ENCODE measurements around the gene SLC3A2.
"Not testable (repeated sequence)": the region's sequence is repeated elsewhere in the genome, so short reads cannot be mapped to it uniquely, and the experiment has no call there.

Gene SLC3A2

GRCh38 chr11:62880803-62881578 lies at the start of gene SLC3A2:
SLC3A2 (plus strand) TSS chr11:62880896; CDS start chr11:62881024, 128 bp downstream.
- DNase-seq = peak; percentile 71 to 85

GRCh38 chr11:62830904-62831519 lies 49.7 kb upstream of the SLC3A2 start:
- peak in 1 of 2 experiments; percentile 48 for DNase-seq

DNA sequence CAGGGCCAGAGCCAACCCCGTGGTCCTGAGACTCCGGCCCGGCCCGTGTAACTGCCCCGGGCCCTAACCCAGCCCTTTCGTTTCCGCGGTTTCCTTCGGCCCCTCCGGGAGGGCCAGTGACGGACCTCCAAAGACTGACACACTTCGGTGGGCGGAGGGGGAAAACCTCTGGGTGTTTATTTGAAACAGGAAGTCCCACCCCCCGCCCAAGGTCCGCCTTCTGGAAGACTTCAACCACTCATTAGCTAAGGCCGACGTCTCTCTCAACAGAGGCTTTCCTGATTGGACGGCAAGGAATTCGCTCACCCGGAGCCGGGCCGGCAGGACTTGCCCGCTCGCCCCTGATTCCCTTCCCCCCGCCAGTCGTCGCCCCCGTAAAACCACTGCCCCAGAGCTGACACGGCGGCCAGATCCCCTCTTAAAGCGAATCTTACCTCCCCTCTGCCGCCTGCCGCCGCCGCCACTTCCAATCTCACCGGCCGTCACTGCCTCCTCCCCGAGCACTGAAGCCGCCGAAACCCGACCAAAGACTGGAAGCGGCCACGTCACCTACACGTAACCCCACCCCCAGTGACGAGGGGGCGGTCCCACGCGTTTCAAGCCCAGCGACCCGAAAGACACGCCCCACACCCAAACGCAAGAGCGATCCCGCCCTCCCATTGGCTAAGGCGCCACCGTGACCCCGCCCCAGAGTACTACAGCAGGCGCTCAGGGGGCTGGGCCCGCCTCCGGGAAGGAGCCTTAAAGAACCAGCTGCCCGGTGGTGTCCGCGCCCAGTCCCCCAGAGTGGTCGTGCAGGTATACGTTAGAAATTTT lies 49.0 kb upstream of the SLC3A2 start, which contains the start of gene STX5:
Gene STX5 (minus strand): TSS at position 532 of the 816 bp plus-strand sequence. CDS start 808 bp downstream, outside the sequence.
- peak; percentile 95 to 97 for DNase-seq

GRCh38 chr11:62832336-62833234 lies 48.1 kb upstream of the SLC3A2 start, which contains the start of gene TEX54:
TEX54 (minus strand) TSS chr11:62832841.
- peak in 1 of 2 experiments; percentile 70 for DNase-seq

- no peak for DNase-seq
These were observed 45.4 kb upstream of the SLC3A2 start for GRCh38 chr11:62835336-62835735.

DNA sequence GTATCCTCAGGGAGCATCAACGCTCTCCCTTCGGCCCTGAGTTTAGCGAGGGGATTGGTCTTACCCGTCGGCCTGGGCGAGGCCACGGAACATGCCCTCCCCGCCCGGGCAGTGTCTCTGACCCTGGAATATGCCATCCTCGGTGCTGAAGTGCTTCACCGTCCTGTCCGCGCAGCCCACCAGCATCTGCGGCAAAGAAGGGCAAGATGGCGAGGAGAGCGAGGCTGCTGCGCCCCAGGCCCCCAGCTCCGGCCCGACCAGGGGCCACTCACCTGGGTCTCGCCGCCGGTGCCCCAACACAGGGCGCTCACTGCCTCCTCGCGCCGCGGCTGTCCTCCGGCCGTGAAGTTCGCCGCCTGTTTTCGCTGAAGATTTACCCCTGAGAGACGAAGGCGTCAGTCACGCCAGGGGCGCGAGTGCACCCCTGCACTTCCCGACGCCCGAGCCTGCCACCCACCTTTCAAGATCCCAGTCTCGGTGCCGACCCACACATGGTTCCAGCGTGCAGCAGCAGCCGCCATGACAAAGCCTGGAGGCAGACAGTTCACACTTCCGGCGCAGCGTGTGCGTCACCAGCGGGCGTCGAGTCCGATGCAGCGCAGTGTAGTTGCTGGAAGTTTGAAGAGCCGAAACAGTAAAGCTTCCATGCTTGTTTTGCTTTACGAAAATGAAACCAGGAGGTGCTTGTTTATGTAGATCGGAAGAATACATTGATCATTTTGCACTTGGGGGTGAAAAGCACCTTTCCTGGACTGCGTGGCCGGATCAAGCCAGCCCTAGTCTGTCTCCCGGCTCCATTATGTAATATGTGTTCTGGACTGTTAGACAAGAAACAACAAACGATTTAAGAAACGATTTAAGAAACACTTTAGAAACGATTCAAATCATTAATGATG lies 41.4 kb upstream of the SLC3A2 start, which contains the start of gene WDR74:
Gene WDR74 (minus strand): TSS at position 541 of the 896 bp plus-strand sequence. CDS start 20 bp downstream, at position 521.
- peak; percentile 86 to 89 for DNase-seq

GRCh38 chr11:62840721-62841360 lies 39.9 kb upstream of the SLC3A2 start:
- DNase-seq = peak; percentile 80 to 87

- peak; percentile 97 to 99 for DNase-seq
These were observed 39.1 kb upstream of the SLC3A2 start for GRCh38 chr11:62841361-62842170.

GRCh38 chr11:62842171-62842741 lies 38.4 kb upstream of the SLC3A2 start:
- DNase-seq = peak; percentile 62 to 64

- not testable (repeated sequence) for DNase-seq
These were observed 37.8 kb upstream of the SLC3A2 start for GRCh38 chr11:62842891-62843290.

DNA sequence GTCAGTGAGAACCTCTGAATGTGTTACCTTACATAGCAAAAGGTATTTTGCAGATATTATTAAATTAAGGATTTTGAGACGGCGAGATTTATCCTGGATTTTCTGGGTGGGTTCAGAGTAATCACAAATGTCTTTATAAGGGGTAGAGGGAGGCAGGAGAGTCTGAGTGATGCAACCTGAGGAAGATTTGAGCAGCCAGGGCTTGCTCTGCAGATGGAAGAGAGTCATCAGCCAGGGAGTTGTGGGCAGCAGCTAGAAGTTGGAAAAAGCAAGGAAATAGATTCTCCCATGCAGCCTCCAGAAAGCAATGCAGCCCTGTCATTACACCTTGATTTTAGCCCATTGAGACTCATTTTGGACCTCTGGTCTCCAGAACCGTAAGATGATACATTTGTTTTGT lies 37.2 kb upstream of the SLC3A2 start:
- no peak for DNase-seq

DNA sequence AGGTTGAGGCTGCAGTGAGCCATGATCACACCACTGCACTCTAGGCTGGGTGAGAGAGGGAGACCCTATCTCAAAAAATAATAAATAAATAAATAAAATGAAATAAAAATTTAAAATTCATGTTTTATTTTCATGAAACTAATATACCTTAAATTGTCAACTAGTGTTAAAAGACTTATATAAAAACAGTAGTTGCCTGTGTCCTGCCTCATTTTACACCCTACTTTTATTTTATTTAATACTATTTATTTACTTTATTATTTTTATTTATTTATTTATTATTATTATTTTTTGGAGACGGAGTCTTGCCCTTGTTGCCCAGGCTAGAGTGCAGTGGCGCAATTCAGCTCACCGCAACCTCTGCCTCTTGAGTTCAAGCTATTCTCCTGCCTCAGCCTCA lies 36.5 kb upstream of the SLC3A2 start:
- no peak for DNase-seq

DNA sequence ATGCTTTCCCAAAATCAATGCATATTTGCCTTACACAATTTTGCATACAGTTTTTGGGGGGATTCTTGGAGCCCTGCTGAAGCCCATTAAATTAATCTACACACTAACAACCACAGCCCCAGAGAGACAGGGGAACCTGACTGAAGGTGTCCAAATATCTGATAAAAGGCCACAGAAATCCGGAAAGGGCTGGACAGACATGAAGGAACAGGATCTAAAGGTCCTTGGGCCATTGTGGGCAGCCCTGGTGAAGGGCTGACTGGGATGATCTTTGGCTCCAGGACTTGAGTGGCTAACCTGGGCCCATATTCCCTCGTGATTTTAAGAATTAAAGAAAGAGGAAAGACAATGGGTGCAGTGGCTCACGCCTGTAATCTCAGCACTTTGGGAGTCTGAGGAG lies 34.5 kb upstream of the SLC3A2 start:
- no peak for DNase-seq

GRCh38 chr11:62847767-62848314 lies 32.9 kb upstream of the SLC3A2 start:
- DNase-seq = no peak

DNA sequence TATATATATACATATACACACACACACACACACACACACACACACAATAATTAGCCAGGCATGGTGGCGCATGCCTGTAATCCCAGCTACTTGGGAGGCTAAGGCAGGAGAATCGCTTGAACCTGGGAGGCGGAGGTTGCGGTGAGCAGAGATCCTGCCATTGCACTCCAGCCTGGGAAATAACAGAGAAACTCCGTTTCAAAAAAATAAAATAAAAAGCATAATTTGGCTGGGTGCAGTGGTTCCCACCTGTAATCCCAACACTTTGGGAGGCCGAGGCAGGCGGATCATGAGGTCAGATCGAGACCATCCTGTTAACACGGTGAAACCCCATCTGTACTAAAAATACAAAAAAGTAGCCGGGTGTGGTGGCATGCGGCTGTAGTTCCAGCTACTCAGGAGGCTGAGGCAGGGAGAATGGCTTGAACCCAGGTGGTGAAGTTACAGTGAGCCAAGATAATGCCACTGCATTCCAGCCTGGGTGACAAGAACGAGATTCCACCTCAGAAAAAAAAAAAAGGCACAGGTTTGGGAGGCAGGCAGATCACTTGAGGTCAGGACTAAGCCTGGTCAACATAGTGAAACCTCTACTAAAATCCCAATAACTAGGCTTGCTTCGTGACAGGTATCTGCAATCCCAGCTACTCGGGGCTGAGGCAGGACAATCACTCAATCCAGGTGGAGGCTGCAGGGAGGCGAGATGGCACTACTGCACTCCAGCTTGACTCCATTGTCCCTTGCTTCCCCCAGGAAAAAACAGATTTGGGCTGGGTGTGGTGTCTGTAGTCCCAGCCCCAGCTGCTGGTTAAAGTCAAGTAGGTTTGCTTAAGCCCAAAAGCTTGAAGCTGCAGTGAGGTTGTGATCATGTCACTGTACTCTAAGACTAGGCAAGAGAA lies 29.5 kb upstream of the SLC3A2 start:
- peak in 1 of 2 experiments; percentile 22 for DNase-seq

DNA sequence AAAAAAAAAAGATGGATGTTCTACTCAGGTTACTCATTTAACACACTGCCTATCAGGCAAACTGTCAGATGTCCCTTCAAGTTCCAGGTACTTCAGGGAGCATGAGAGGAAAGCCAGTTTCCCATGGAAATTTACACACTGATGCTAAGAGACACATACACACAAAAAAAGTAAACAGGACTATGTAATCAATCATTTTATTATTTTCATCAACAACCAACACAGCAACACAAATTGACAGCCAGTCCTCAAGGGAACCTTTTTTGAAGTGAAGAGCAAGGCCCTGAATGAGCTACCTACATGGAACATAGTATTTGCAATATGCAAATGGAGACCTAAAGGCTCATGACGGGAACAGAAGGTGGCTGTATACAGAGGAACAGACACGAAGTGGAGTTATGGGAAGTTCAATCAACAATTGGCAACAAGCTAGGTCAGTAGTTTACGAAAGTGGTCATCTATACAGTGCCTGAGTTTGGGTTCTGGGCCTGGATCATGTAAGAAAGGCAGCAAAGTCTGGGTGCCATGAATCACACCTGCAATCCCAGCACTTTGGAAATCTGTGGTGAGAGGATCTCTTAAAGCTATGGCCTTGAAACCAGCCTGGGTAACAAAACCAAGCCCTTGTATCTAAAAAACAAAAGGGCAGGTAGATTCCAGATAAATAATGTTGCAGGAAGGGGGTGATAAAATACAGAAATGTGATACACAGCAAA lies 28.7 kb upstream of the SLC3A2 start:
- DNase-seq = no peak
